ENCODE data around the gene PDCL3.

- TF ChIP-seq CTCF (conservative IDR thresholded peaks at IDR 0.05; ENCODE audit: low read length): no peak
- TF ChIP-seq EZH2phosphoT487 (IDR thresholded peaks at IDR 0.05; ENCODE audit: borderline replicate concordance, low read depth, low read length): no peak
Measured at GRCh38 chr2:100546469-100546868, 16.3 kb upstream of the PDCL3 start.

All from OCI-LY7 (cell line).